HepG2 (cell line): ENCODE measurements around the gene ILDR2. TPM values are rescaled to one million over a fixed set of nuclear protein-coding genes. Genes with fewer than 3 reads are reported as not detected.
A peak's percentile ranks its signal among the peaks of the same experiment; 100 is the strongest.

Source experiments
- ATF4 ChIP-seq, 2 experiments: fragments of 450-650 bp in 1 of 2; sonication (generic) in 1 of 2; formaldehyde crosslinking; IDR thresholded peaks; 2 replicates each; pipeline versions ENCODE4 v1.5.0 to v1.8.0; 2020 to 2022; ENCODE audit warnings: mild to moderate bottlenecking in 1 of 2, missing genetic modification reagents in 1 of 2
- CREM ChIP-seq, 2 experiments: sonication (generic) in 1 of 2; formaldehyde crosslinking in 1 of 2; IDR thresholded peaks; 2 replicates each; pipeline versions ENCODE4 v1.4.0 to v1.6.1; 2016 to 2020; ENCODE audit warnings: antibody characterized with exemption in 1 of 2, mild to moderate bottlenecking in 1 of 2, missing genetic modification reagents in 1 of 2
- ESRRA ChIP-seq: sonication (generic); formaldehyde crosslinking; IDR thresholded peaks from 2 replicates; pipeline ENCODE4 v1.5.1; 2020; ENCODE audit warnings: mild to moderate bottlenecking, low read depth, missing genetic modification reagents
- KIAA2018 ChIP-seq: sonication (generic); formaldehyde crosslinking; IDR thresholded peaks from 2 replicates; pipeline ENCODE4 v1.5.0; 2020; ENCODE audit warnings: mild to moderate bottlenecking, missing genetic modification reagents, borderline replicate concordance
- KLF13 ChIP-seq: sonication (generic); formaldehyde crosslinking; IDR thresholded peaks from 2 replicates; pipeline ENCODE4 v1.4.0; 2020; ENCODE audit warnings: mild to moderate bottlenecking, missing genetic modification reagents
- KLF6 ChIP-seq: IDR thresholded peaks from 2 replicates; pipeline ENCODE4 v1.8.0; 2016; ENCODE audit warnings: missing biosample characterization, missing genetic modification reagents
- RFXANK ChIP-seq: IDR thresholded peaks from 2 replicates; pipeline ENCODE4 v1.6.1; 2016
- SNRNP70 ChIP-seq: fragments of 200-400 bp; formaldehyde crosslinking; IDR thresholded peaks from 2 replicates; pipeline ENCODE4 v1.6.1; 2017; ENCODE audit warnings: mild to moderate bottlenecking, low read depth, low read length, moderate library complexity
- THAP7 ChIP-seq: sonication (generic); formaldehyde crosslinking; IDR thresholded peaks from 2 replicates; pipeline ENCODE4 v1.8.1; 2023; ENCODE audit warnings: mild to moderate bottlenecking, missing genetic modification reagents
- TP53 ChIP-seq: sonication (generic); formaldehyde crosslinking; conservative IDR thresholded peaks from 2 replicates; pipeline ENCODE4 v1.4.0; 2020; ENCODE audit warnings: missing genetic modification reagents
- TSC22D2 ChIP-seq: sonication (generic); formaldehyde crosslinking; IDR thresholded peaks from 2 replicates; pipeline ENCODE4 v1.5.1; 2020; ENCODE audit warnings: missing genetic modification reagents, mild to moderate bottlenecking, borderline replicate concordance
- ZNF160 ChIP-seq: sonication (generic); formaldehyde crosslinking; IDR thresholded peaks from 2 replicates; pipeline ENCODE4 v1.8.0; 2022; ENCODE audit warnings: mild to moderate bottlenecking, inconsistent platforms, missing genetic modification reagents
- ZNF256 ChIP-seq: sonication (generic); formaldehyde crosslinking; conservative IDR thresholded peaks from 2 replicates; pipeline ENCODE4 v1.4.0; 2020; ENCODE audit warnings: missing genetic modification reagents
- ZNF577 ChIP-seq: sonication (generic); formaldehyde crosslinking; IDR thresholded peaks from 2 replicates; pipeline ENCODE4 v1.4.0; 2020; ENCODE audit warnings: mild to moderate bottlenecking, low read depth, missing genetic modification reagents, borderline replicate concordance
- ZNF713 ChIP-seq: sonication (generic); formaldehyde crosslinking; IDR thresholded peaks from 2 replicates; pipeline ENCODE4 v1.4.0; 2020; ENCODE audit warnings: mild to moderate bottlenecking, missing genetic modification reagents
- ZXDC ChIP-seq: sonication (generic); formaldehyde crosslinking; IDR thresholded peaks from 2 replicates; pipeline ENCODE4 v1.5.0; 2020; ENCODE audit warnings: mild to moderate bottlenecking, missing genetic modification reagents
- polyA plus RNA-seq, 8 experiments: library from polyadenylated mRNA; depleted of rRNA in 3 of 8; stranded (reverse) in 7 of 8; unstranded in 1 of 8; fragments of >200 nt; fragmentation: Illumina TruSeq in 4 of 8; extraction: Trizol in 4 of 8; gene quantifications; 2 replicates each; pipeline versions ENCODE4 v1.2.1 to v1.2.3, GENCODE V29; 2011 to 2016; ENCODE audit warnings: low read depth in 4 of 8, missing spikeins in 1 of 8, mixed read lengths in 1 of 8; ENCODE audit not compliant: insufficient read depth in 1 of 8
- total RNA-seq, 5 experiments: library from RNA; depleted of rRNA; stranded (reverse); fragments of >200 nt; fragmentation: Illumina TruSeq; extraction: Trizol; gene quantifications; 2 replicates each; pipeline ENCODE4 v1.2.3, GENCODE V29; 2016; ENCODE audit warnings: low read depth in 1 of 5

The ILDR2 gene
- total and polyA plus RNA-seq, 2 of the 13 experiments (the other 11 are each of a cell fraction or from before 2014, with no cell fraction given) = 0.04 TPM; not detected in 1

- TF ChIP-seq KIAA2018 (CRISPR knock-in tag) = no peak
- no peak for TF ChIP-seq ZNF160 (CRISPR knock-in tag)
- TF ChIP-seq KLF6 (CRISPR knock-in tag) = peak; percentile 69; the same call in 1 of the 2 replicates
- TF ChIP-seq ESRRA (CRISPR knock-in tag) = peak; percentile 40; the same call in 1 of the 2 replicates
- TF ChIP-seq ZNF713 = 0 out of 2 replicates have a peak, but pooled peaks have one; percentile 55
- TF ChIP-seq ZXDC = no peak
- peak; percentile 74 for TF ChIP-seq CREM (IDR thresholded peaks at IDR 0.05)
- no peak for TF ChIP-seq CREM (CRISPR knock-in tag; IDR thresholded peaks at IDR 0.05)
- no peak for TF ChIP-seq ZNF577 (CRISPR knock-in tag)
- peak; percentile 20; the same call in 1 of the 2 replicates for TF ChIP-seq RFXANK (CRISPR knock-in tag)
- no peak; the same call in 1 of the 2 replicates for TF ChIP-seq THAP7 (CRISPR knock-in tag)
- TF ChIP-seq SNRNP70 = no peak
- TF ChIP-seq KLF13 (CRISPR knock-in tag) = no peak
- peak in 1 of 2 experiments; percentile 48; a peak in 1 of 4 replicates for TF ChIP-seq ATF4 (CRISPR knock-in tag; IDR thresholded peaks at IDR 0.05)
- no peak for TF ChIP-seq TP53 (CRISPR knock-in tag)
- no peak for TF ChIP-seq ZNF256 (CRISPR knock-in tag)
- 0 out of 2 replicates have a peak, but pooled peaks have one; percentile 23 for TF ChIP-seq TSC22D2 (CRISPR knock-in tag)
These were observed 99.4 kb downstream of the ILDR2 start, which contains the start of gene TADA1 (continued) for GRCh38 chr1:166875734-166876539.
